Prostate gland (tissue), 2 donors: ENCODE data around the gene GRIK3. TPM values are rescaled to one million over a fixed set of nuclear protein-coding genes. Genes with fewer than 3 reads are reported as not detected.

ENCODE experiments used
- DNase-seq: peaks from one replicate; pipeline ENCODE4 v3.0.0-alpha.2; 2019; ENCODE audit warnings: low spot score
- H3K27ac ChIP-seq, 2 donors: fragments of 200-600 bp; sonication (generic); 2 replicates each; pipeline ENCODE4 v1.5.1; 2017 to 2019
- H3K27me3 ChIP-seq: fragments of 200-600 bp; sonication (generic); replicated peaks from 2 replicates; pipeline ENCODE4 v1.5.1; 2019; ENCODE audit not compliant: insufficient read depth
- H3K36me3 ChIP-seq, 2 donors: fragments of 200-600 bp; sonication (generic); 1 replicate in 1 of 2; 2 replicates in 1 of 2; pipeline versions ENCODE4 v1.5.1 to v1.8.1; 2017 to 2019
- H3K4me1 ChIP-seq: fragments of 200-600 bp; sonication (generic); replicated peaks from 2 replicates; pipeline ENCODE4 v1.5.1; 2019
- H3K4me3 ChIP-seq, 2 donors: fragments of 200-600 bp; sonication (generic); 2 replicates each; pipeline ENCODE4 v1.5.1; 2017 to 2019
- H3K9me3 ChIP-seq: fragments of 200-600 bp; sonication (generic); 2 replicates; pipeline ENCODE4 v1.5.1; 2017
- POLR2A ChIP-seq: fragments of 450-650 bp; IDR thresholded peaks from one replicate; pipeline ENCODE4 v1.6.1; 2016; ENCODE audit warnings: antibody characterized with exemption, mild to moderate bottlenecking
- POLR2AphosphoS5 ChIP-seq: sonication (generic); formaldehyde crosslinking; IDR thresholded peaks from one replicate; pipeline ENCODE4 v1.6.1; 2017; ENCODE audit warnings: antibody characterized with exemption
- WGBS: methylation state at CpG from one replicate; pipeline ENCODE4 v1.1.5; 2018; 5-methylcytosine and 5-hydroxymethylcytosine counted together
- intact Hi-C: fragments of 100-400 bp; cut with DNase I; formaldehyde crosslinking; loops from one replicate; pipeline ENCODE4 v1.14.2; 2022
- total RNA-seq, 2 donors: library from RNA; depleted of rRNA; stranded (reverse); fragments of >200 nt; gene quantifications; one replicate each; pipeline ENCODE4 v1.1.0, GENCODE V29; 2016
- TF ChIP-seq, protein P1 (sequence below), 4 experiments: fragments of 200-600 bp in 2 of 4; fragments of 450-650 bp in 2 of 4; sonication (generic) in 2 of 4; IDR thresholded peaks; 1 replicate in 3 of 4; 2 replicates in 1 of 4; pipeline ENCODE4 v1.5.1; 2016 to 2019; ENCODE audit warnings: antibody characterized with exemption in 4 of 4, mild to moderate bottlenecking in 2 of 4, moderate library complexity in 2 of 4

Gene GRIK3
- total RNA-seq, 2 donors from 2014 or later, result 0.36 to 5.9 TPM

DNA sequence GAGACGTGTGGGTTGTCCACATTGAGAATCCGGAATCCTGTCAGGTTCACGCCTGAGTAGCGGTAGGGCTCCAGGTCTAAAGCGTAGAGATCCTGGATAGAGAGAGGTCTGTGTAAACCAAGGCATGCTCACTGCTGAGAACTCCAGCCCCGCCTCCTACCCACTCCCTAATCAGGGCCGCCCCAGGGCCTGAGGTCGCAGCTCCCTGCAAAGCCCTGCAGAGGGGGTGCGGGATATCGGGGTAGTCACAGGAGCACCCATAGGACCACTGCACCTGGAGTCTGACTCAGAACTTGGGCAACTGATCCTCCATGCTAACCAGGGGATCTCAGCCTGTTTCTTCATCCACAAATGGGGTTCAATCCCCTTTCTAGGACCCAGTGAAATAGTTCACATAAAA is 174.4 kb downstream of the GRIK3 start:
- H3K4me3 ChIP-seq, result no peak overlapping the region
- no peak for TF ChIP-seq POLR2A
- TF ChIP-seq, protein P1, sequence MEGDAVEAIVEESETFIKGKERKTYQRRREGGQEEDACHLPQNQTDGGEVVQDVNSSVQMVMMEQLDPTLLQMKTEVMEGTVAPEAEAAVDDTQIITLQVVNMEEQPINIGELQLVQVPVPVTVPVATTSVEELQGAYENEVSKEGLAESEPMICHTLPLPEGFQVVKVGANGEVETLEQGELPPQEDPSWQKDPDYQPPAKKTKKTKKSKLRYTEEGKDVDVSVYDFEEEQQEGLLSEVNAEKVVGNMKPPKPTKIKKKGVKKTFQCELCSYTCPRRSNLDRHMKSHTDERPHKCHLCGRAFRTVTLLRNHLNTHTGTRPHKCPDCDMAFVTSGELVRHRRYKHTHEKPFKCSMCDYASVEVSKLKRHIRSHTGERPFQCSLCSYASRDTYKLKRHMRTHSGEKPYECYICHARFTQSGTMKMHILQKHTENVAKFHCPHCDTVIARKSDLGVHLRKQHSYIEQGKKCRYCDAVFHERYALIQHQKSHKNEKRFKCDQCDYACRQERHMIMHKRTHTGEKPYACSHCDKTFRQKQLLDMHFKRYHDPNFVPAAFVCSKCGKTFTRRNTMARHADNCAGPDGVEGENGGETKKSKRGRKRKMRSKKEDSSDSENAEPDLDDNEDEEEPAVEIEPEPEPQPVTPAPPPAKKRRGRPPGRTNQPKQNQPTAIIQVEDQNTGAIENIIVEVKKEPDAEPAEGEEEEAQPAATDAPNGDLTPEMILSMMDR (IDR thresholded peaks at IDR 0.05), result no peak
- TF ChIP-seq POLR2AphosphoS5, result no peak
- H3K36me3 ChIP-seq, result no peaks in the 10 kb centered on the region
- intact Hi-C loops, result no loop called here
- no peaks in the 10 kb centered on the region for H3K9me3 ChIP-seq
- no peak for DNase-seq
- H3K4me1 ChIP-seq, result no peaks in the 10 kb centered on the region
- no peak overlapping the region for H3K27ac ChIP-seq
- 63% methylated on average over 10 of the region's 10 CpGs for WGBS
- H3K27me3 ChIP-seq, result peaks cover 15% of the 10 kb centered on the region

- WGBS, result 84% methylated on average over 14 of the region's 14 CpGs
- H3K4me3 ChIP-seq, result no peak overlapping the region
- H3K27me3 ChIP-seq, result peaks cover 15% of the 10 kb centered on the region
- no peak overlapping the region for H3K27ac ChIP-seq
- H3K9me3 ChIP-seq, result no peaks in the 10 kb centered on the region
- intact Hi-C loops, result no loop called here
- DNase-seq, result no peak
- H3K36me3 ChIP-seq, result no peaks in the 10 kb centered on the region
- TF ChIP-seq POLR2AphosphoS5 (no peak), POLR2A (no peak)
- TF ChIP-seq, protein P1 (IDR thresholded peaks at IDR 0.05), result no peak
- no peaks in the 10 kb centered on the region for H3K4me1 ChIP-seq
Observed at GRCh38 chr1:36858981-36859380, 175.3 kb downstream of the GRIK3 start.

DNA sequence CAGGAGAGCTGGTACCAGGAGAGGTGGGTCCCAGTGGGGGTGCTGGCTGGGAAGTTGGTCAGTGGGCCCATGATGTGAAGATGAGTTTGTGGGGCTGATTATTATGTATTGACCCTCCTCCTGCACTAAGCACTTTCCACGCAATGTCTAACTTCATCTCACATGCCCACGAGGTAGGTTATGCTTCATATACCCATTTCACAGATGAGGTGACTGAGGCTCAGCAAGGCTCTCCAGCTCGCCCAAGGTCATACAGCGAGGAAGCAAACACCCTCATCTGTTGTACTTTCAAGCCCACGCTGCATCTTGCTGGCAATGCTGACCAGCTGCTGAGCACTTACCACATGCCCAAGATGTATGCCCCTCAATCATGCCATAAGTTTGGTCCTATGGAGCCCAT is 175.8 kb downstream of the GRIK3 start:
- no peak overlapping the region for H3K4me3 ChIP-seq
- no peak overlapping the region for H3K27ac ChIP-seq
- H3K36me3 ChIP-seq, result no peaks in the 10 kb centered on the region
- H3K4me1 ChIP-seq, result no peaks in the 10 kb centered on the region
- no peak for TF ChIP-seq POLR2AphosphoS5
- TF ChIP-seq, protein P1 (IDR thresholded peaks at IDR 0.05), result no peak
- no peak for TF ChIP-seq POLR2A
- H3K27me3 ChIP-seq, result peaks cover 15% of the 10 kb centered on the region
- no peak for DNase-seq
- intact Hi-C loops, result no loop called here
- no peaks in the 10 kb centered on the region for H3K9me3 ChIP-seq
- 93% methylated on average over 5 of the region's 5 CpGs for WGBS

GRCh38 chr1:36857754-36858153 is 176.6 kb downstream of the GRIK3 start:
- Histone ChIP-seq H3K27me3 (peaks cover 12% of the 10 kb centered on the region), H3K27ac (no peak overlapping the region), H3K9me3 (no peaks in the 10 kb centered on the region), H3K36me3 (no peaks in the 10 kb centered on the region), H3K4me1 (no peaks in the 10 kb centered on the region), H3K4me3 (no peak overlapping the region)
- DNase-seq, result no peak
- TF ChIP-seq POLR2A (no peak), POLR2AphosphoS5 (no peak)
- TF ChIP-seq, protein P1 (IDR thresholded peaks at IDR 0.05), result no peak
- intact Hi-C loops, result no loop called here
- 46% methylated on average over 5 of the region's 5 CpGs for whole genome bisulfite sequencing

GRCh38 chr1:36855699-36856494 is 178.4 kb downstream of the GRIK3 start:
- no peak for DNase-seq
- no peaks in the 10 kb centered on the region for H3K9me3 ChIP-seq
- WGBS, result 37% methylated on average over 17 of the region's 17 CpGs
- no peaks in the 10 kb centered on the region for H3K36me3 ChIP-seq
- no peak overlapping the region for H3K27ac ChIP-seq
- H3K4me3 ChIP-seq, result no peak overlapping the region
- peaks cover 13% of the 10 kb centered on the region for H3K27me3 ChIP-seq
- no peaks in the 10 kb centered on the region for H3K4me1 ChIP-seq
- intact Hi-C loops, result no loop called here
- TF ChIP-seq POLR2A, result no peak
- TF ChIP-seq POLR2AphosphoS5, result no peak
- TF ChIP-seq, protein P1 (IDR thresholded peaks at IDR 0.05), result no peak
